T-helper 17 cell (primary cell): ENCODE data around the gene KMT2C. TPM values are rescaled to one million over a fixed set of nuclear protein-coding genes. Genes with fewer than 3 reads are reported as not detected.
A peak's percentile ranks its signal among the peaks of the same experiment; 100 is the strongest.
"Not testable (repeated sequence)": the region's sequence is repeated elsewhere in the genome, so short reads cannot be mapped to it uniquely, and the experiment has no call there.

Experiments
- ATAC-seq: fragments of 150-1000 bp; cut with Tn5 transposase; 2 replicates; pipeline ENCODE4 v1.10.0; 2021; ENCODE audit warnings: mild to moderate bottlenecking, moderate library complexity
- DNase-seq, 3 donors: peaks; one replicate each; pipeline versions ENCODE4 v3.0.0 to v3.0.0-alpha.2; 2020 to 2021
- H3K9me3 ChIP-seq: one replicate; pipeline ENCODE4 v1.7.0; 2013; ENCODE audit warnings: low read length, mild to moderate bottlenecking; ENCODE audit not compliant: control insufficient read depth, poor library complexity, severe bottlenecking
- H3K27ac Mint-ChIP-seq: one replicate; pipeline ENCODE4 v1.8.0; 2022; ENCODE audit warnings: mild to moderate bottlenecking, moderate library complexity, mixed read lengths
- H3K27me3 Mint-ChIP-seq: one replicate; pipeline ENCODE4 v1.8.0; 2022; ENCODE audit warnings: mixed read lengths
- H3K36me3 Mint-ChIP-seq: one replicate; pipeline ENCODE4 v1.8.0; 2022; ENCODE audit warnings: low read depth, mixed read lengths
- H3K4me1 Mint-ChIP-seq: one replicate; pipeline ENCODE4 v1.8.0; 2022; ENCODE audit warnings: mild to moderate bottlenecking, mixed read lengths
- H3K4me3 Mint-ChIP-seq: one replicate; pipeline ENCODE4 v1.8.0; 2022; ENCODE audit warnings: mild to moderate bottlenecking, moderate library complexity, mixed read lengths
- total RNA-seq, 4 donors: library from RNA in 2 of 4; stranded (reverse) in 2 of 4; gene quantifications; one replicate each; pipeline ENCODE4 v1.2.3 and lab custom pipeline; 2022 to 2026

The KMT2C gene
- total RNA-seq, 2 donors from 2014 or later, result 151 to 154 TPM

DNA sequence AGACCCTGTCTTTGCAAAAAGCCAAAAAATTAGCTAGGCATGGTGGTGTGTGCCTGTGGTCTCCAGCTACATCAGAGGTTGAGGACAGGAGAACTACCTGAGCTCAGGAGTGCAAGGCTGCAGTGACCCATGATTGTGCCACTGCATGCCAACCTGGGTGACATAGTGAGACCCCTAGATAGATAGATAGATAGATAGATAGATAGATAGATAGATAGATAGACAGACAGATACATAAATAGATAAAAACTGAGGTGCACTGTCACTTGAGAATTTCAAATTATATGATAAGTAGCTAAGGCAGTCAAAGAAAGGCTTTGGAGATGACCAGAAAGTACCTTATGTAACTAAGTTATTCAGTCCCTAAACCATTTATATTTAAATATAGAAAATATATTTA, 231.4 kb downstream of the KMT2C start:
- ATAC-seq, DNase-seq, H3K4me1 Mint-ChIP-seq, H3K4me3 Mint-ChIP-seq, H3K27ac Mint-ChIP-seq, H3K36me3 Mint-ChIP-seq, H3K9me3 ChIP-seq, H3K27me3 Mint-ChIP-seq: not testable (repeated sequence)

DNA sequence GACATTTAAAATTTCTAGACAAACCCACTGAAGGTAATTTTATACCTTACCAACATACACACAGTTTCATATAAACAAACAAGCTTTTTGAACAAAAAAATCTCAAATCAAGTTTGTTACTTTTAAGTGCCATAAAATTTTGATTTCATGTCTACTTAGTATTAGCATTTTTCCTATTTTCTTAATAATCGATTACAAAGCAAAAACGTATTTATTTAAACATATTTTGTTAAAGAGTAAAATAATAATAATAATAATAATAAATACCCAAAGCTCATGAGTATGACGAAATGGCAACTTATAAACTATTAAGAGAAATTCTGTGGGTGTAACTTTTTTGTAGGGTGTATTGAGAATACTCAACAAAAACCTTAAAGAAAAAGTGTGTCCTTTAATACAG, 232.7 kb downstream of the KMT2C start:
- Mint-ChIP-seq H3K27ac (no peak overlapping the region), H3K4me3 (no peak overlapping the region), H3K27me3 (no peaks in the 10 kb centered on the region), H3K36me3 (peaks cover 4% of the 10 kb centered on the region), H3K4me1 (peaks cover 7% of the 10 kb centered on the region)
- DNase-seq (no peak), ATAC-seq (no peak)
- no peaks in the 10 kb centered on the region for H3K9me3 ChIP-seq

DNA sequence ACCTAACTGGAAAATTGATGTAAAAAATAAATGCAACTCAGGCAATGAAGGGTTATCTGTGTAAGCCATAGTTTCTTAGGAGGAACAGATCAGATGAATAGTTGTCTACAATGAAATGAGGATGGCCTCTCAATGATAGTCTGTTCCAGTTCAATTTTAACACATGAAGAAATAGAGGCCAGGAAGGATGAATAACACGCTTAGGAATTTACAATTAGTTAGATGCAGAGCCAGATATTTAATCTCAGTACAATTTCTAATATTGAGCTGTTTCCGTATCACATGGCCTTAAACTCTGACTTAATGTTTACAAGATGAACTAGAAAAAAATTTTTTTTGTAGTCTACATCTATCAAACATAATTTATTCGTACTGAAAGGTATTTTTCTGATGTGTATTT, 233.7 kb downstream of the KMT2C start:
- no peak for ATAC-seq
- Mint-ChIP-seq H3K36me3 (no peaks in the 10 kb centered on the region), H3K27me3 (no peaks in the 10 kb centered on the region), H3K27ac (peak overlapping the region; percentile 54), H3K4me3 (no peak overlapping the region), H3K4me1 (peaks cover 3% of the 10 kb centered on the region)
- no peak for DNase-seq
- no peaks in the 10 kb centered on the region for H3K9me3 ChIP-seq

DNA sequence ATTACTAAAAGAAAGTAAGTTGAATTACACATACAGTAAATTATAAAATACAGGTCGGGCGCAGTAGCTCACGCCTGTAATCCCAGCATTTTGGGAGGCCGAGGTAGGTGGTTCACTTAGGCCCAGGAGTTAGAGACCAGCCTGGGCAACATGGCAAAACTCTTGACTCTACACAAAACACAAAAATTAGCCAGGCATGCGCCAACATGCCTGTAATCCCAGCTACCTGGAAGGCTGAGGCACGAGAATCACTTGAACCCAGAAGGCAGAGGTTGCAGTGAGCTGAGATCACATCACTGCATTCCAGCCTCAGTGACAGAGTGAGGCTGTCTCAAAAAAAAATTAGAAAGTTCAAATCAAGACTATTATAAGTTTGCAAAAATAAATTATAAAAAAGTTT, 235.4 kb downstream of the KMT2C start:
- H3K9me3 ChIP-seq, result no peaks in the 10 kb centered on the region
- no peak overlapping the region for H3K4me3 Mint-ChIP-seq
- no peaks in the 10 kb centered on the region for H3K27me3 Mint-ChIP-seq
- ATAC-seq (no peak), DNase-seq (no peak)
- peaks cover 5% of the 10 kb centered on the region for H3K4me1 Mint-ChIP-seq
- H3K36me3 Mint-ChIP-seq, result peaks cover 3% of the 10 kb centered on the region
- peak overlapping the region; percentile 14 for H3K27ac Mint-ChIP-seq

DNA sequence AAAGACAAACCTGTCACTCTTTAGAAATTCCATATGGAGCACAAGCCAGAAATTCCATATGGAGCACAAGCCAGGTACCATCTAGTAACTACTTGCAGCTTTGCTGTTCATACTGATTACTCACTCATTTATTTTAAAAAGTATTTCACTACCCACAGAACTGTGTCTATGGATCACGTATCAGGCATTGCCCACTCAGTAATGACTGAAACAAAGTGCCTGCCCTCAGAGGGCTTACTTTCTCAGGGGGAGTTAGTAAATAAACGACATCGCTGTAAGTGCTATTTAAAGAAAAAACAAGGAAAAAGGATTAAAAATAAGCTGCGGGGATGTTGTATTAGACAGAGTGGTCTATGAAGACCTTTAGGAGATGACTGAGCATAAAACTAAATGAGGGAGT, 239.4 kb downstream of the KMT2C start:
- peaks cover 13% of the 10 kb centered on the region for H3K36me3 Mint-ChIP-seq
- DNase-seq (no peak), ATAC-seq (no peak)
- no peak overlapping the region for H3K27ac Mint-ChIP-seq
- no peak overlapping the region for H3K4me3 Mint-ChIP-seq
- H3K27me3 Mint-ChIP-seq, result no peaks in the 10 kb centered on the region
- H3K4me1 Mint-ChIP-seq, result peaks cover 9% of the 10 kb centered on the region
- H3K9me3 ChIP-seq, result no peaks in the 10 kb centered on the region

DNA sequence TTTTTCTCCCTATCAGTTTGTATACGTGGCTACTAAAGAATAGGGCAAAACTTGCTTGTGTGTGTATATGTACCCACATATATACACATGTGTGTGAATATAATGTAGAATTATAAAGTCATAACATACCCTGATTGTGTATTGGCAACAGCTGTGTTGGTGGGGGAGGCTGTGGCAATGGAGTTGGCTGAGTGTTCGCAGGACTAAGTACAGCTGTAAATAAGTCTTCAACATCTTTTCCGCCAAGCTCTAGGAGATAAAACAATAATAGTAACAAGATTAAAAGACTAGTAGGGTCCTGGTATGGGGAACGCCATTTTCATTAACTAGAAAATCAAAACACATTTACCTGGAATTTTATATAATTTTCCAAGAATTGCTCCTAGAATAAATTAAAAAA, 241.9 kb downstream of the KMT2C start:
- no peak overlapping the region for H3K4me3 Mint-ChIP-seq
- ATAC-seq (no peak), DNase-seq (no peak)
- peaks cover 15% of the 10 kb centered on the region for H3K4me1 Mint-ChIP-seq
- H3K9me3 ChIP-seq, result no peaks in the 10 kb centered on the region
- peaks cover 17% of the 10 kb centered on the region for H3K36me3 Mint-ChIP-seq
- H3K27me3 Mint-ChIP-seq, result no peaks in the 10 kb centered on the region
- H3K27ac Mint-ChIP-seq, result no peak overlapping the region

DNA sequence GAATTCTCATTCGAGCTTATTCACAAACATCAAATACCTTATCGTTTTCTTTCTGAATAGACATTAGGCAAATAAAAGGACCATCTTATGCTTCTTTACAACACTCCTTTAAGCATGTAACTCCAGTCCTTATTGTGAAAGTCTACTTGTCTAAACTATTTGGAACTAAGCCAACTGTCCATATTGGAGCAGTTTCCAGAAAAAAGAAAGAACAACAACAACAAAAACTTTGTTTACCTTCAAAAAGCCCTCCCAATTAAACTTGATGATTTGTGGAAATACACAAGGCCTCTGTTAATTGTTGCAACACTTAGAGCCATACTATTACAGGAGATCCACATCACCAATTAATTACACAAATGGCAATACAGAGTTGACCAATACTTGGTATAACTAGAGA, 246.7 kb downstream of the KMT2C start:
- DNase-seq, result no peak
- Mint-ChIP-seq H3K36me3 (peaks cover 16% of the 10 kb centered on the region), H3K4me1 (peaks cover 12% of the 10 kb centered on the region), H3K27me3 (no peaks in the 10 kb centered on the region), H3K27ac (no peak overlapping the region), H3K4me3 (no peak overlapping the region)
- ATAC-seq, result no peak
- no peaks in the 10 kb centered on the region for H3K9me3 ChIP-seq

DNA sequence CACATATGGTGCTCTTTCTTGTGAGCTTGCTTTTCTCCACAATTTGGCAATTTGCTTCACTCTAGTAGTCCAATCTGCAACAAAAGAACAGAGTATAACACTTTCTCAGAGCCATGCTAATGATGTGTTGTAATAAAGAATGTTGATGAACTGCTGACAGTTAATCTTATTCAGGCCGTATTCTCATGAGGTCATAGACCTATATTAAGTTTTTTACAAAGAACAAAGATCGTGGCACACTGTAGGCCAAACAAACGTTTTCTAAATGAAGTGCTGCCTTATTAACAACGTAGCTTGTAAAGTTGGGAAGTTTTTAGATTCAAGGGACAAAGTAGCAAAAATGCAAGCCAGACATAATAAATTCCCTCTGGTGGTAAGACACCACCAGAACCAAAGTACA, 250.2 kb downstream of the KMT2C start:
- no peaks in the 10 kb centered on the region for H3K27me3 Mint-ChIP-seq
- ATAC-seq, result no peak
- DNase-seq, result no peak
- H3K9me3 ChIP-seq, result no peaks in the 10 kb centered on the region
- peaks cover 14% of the 10 kb centered on the region for H3K36me3 Mint-ChIP-seq
- H3K4me3 Mint-ChIP-seq, result no peak overlapping the region
- H3K4me1 Mint-ChIP-seq, result peaks cover 7% of the 10 kb centered on the region
- H3K27ac Mint-ChIP-seq, result no peak overlapping the region

DNA sequence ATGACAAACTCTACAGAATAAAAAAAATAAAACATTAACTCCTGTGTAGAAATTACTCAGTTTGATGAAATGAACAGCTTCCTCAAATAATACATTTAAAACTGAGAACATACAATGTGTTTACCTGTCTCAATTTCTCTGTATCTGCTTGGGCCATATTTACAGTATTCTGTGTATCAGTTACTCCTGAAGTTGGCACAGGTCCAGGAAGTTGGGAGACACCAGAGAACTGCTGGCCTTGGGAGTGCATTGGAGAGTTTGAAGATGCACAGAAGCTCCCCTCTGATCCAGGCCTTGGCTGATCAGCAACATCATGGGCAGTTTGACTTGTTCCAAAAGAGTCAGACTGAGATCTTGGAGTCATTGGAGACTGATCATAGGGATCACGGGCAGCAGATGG, 255.2 kb downstream of the KMT2C start:
- Mint-ChIP-seq H3K4me3 (no peak overlapping the region), H3K36me3 (peaks cover 28% of the 10 kb centered on the region), H3K27ac (no peak overlapping the region), H3K27me3 (no peaks in the 10 kb centered on the region), H3K4me1 (peaks cover 20% of the 10 kb centered on the region)
- no peak for ATAC-seq
- no peak for DNase-seq
- H3K9me3 ChIP-seq, result no peaks in the 10 kb centered on the region

DNA sequence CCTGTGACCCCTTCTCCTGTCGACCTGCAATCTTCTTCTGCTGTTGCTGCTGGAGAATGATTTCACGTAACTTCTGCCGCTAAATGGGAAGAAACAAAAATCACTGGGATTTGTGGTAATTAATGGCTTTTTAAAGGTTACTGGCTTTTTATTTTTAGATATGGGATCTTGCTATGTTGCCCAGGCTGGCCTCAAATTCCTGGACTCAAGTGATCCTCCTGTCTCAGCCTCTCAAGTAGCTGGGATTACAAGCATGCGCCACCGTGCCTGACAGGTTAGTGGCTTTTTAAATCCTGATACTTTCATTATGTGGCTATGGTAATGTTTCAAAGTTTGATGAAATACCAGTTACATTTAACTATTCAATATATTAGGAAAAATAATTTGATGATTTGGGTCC, 255.8 kb downstream of the KMT2C start:
- Mint-ChIP-seq H3K4me1 (peaks cover 20% of the 10 kb centered on the region), H3K36me3 (peaks cover 28% of the 10 kb centered on the region), H3K27ac (peak overlapping the region; percentile 6), H3K4me3 (no peak overlapping the region), H3K27me3 (no peaks in the 10 kb centered on the region)
- H3K9me3 ChIP-seq, result no peaks in the 10 kb centered on the region
- DNase-seq (no peak), ATAC-seq (no peak)

DNA sequence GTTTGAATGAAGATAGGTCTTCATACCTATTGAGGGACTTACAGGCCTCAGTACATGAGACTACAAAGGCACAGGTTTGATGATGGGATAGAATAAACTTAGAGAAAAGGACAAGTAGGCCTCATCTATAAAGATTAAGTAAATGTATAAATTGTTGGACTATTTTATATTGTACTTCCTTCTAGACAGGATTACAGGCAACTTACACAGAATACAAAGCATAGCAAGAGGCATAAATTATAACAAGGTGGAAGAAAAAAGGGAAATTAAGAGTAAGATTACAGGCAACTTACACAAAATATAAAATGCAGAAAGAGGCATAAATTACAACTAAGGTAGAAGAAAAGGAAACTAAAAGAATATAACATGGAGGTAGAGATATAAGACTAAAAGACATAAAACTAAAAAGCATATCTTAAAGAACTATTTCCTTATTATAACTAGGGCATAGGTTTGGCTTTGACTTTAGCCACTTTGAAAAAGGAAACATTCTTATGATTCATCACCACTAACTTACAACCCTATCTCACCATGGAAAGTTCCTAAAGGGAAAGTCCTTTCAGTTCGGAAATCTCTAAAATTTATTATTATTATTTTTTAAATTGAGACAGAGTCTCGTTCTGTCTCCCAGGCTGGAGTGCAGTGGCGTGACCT, 257.3 kb downstream of the KMT2C start:
- peaks cover 20% of the 10 kb centered on the region for H3K4me1 Mint-ChIP-seq
- H3K27ac Mint-ChIP-seq, result peak overlapping the region; percentile 90
- H3K27me3 Mint-ChIP-seq, result no peaks in the 10 kb centered on the region
- H3K36me3 Mint-ChIP-seq, result peaks cover 28% of the 10 kb centered on the region
- DNase-seq (no peak), ATAC-seq (no peak)
- H3K9me3 ChIP-seq, result no peaks in the 10 kb centered on the region
- H3K4me3 Mint-ChIP-seq, result no peak overlapping the region

DNA sequence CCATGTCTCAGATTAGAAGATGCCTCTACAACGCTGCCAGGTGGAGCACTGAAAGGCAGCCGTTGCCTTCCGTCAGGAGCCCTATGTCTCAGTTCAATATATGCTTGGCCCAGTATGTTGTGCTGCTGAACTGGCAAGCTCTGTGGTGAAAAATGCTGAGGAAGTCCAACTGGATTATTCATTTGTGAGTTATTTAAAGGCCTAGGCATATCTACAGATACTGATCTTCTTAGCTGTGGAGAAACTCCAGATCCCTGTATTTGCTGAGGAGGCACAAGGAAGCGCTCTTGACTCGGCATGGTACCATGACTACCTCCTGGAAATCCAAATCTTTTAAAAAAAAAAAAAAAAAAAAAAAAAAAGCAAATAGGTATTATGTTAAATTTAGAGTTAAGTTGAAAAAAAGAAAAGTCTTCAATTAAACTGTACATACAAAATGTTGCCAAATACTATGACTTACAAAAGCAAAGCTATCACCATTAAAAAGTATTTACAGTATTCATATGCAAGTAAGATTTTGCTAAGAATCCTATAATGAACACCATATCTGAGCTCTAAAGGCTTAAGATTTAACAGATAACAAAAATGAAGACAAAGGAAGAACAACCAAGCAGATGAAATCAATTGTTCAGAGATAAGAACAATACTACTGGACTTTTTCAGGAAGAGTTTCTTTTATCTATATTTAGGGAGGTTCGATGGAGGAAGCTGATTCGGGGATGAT, 258.0 kb downstream of the KMT2C start:
- ATAC-seq (no peak), DNase-seq (no peak)
- Mint-ChIP-seq H3K27me3 (no peaks in the 10 kb centered on the region), H3K36me3 (peaks cover 28% of the 10 kb centered on the region), H3K27ac (peak overlapping the region; percentile 90), H3K4me1 (peaks cover 20% of the 10 kb centered on the region), H3K4me3 (no peak overlapping the region)
- H3K9me3 ChIP-seq, result no peaks in the 10 kb centered on the region

DNA sequence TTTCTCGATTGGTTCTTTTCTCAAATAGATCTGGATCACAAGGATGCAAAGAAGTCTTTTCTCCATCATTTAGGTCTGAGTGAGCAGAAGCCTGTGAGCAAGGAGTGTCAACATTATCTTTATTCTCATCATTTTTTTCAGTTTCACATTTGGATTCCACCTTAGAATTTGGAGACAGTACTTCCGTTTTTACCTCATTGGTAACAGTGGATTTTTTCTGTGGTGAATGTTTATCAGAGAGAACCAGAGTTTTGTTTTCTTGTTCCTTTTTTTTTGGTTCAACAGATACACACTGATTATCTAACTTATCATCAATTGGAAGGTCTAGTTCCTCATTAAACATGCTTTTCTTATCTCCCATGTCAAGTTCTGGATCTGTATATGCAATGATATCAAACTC, 259.0 kb downstream of the KMT2C start:
- H3K36me3 Mint-ChIP-seq, result peaks cover 23% of the 10 kb centered on the region
- no peak for DNase-seq
- no peak overlapping the region for H3K4me3 Mint-ChIP-seq
- no peaks in the 10 kb centered on the region for H3K9me3 ChIP-seq
- ATAC-seq, result no peak
- H3K4me1 Mint-ChIP-seq, result peaks cover 17% of the 10 kb centered on the region
- no peak overlapping the region for H3K27ac Mint-ChIP-seq
- no peaks in the 10 kb centered on the region for H3K27me3 Mint-ChIP-seq
